ENCODE data around the gene TMEM63B.

GRCh38 chr6:44180406-44180805 lies 53.1 kb downstream of the TMEM63B start:
- TF ChIP-seq RXRA (IDR thresholded peaks at IDR 0.05; ENCODE audit: insufficient read depth, low read depth, low read length): no peak
- no peak for TF ChIP-seq MAX (IDR thresholded peaks at IDR 0.05)
- TF ChIP-seq RAD21 (IDR thresholded peaks at IDR 0.05 in 1 of 2, conservative IDR thresholded peaks at IDR 0.05 in 1 of 2; ENCODE audit: low read depth in 2 of 2, low read length in 2 of 2): no peak
- TF ChIP-seq CTCF (IDR thresholded peaks at IDR 0.05; ENCODE audit: control extremely low read depth in 1 of 3, insufficient read depth in 1 of 3, low read depth in 1 of 3, low read length in 3 of 3): no peak
- TF ChIP-seq TBP (IDR thresholded peaks at IDR 0.05; ENCODE audit: low read depth, low read length): no peak
- TF ChIP-seq FOSL1 (IDR thresholded peaks at IDR 0.05; ENCODE audit: insufficient read depth, low read depth, low read length): no peak
- TF ChIP-seq GABPA (IDR thresholded peaks at IDR 0.05; ENCODE audit: borderline replicate concordance, insufficient read depth, low read length): no peak

Data from H1 (cell line).